Transverse colon (tissue), 4 donors: ENCODE measurements around the gene FILIP1L.

ENCODE experiments used
- EP300 ChIP-seq: sonication (generic); formaldehyde crosslinking; IDR thresholded peaks from one replicate; pipeline ENCODE4 v1.6.1; 2017; ENCODE audit warnings: antibody characterized with exemption, low read depth
- POLR2AphosphoS5 ChIP-seq, 3 donors: sonication (generic); formaldehyde crosslinking; IDR thresholded peaks; one replicate each; pipeline ENCODE4 v1.6.1; 2016; ENCODE audit warnings: antibody characterized with exemption in 3 of 3
- TF ChIP-seq, protein P1 (sequence below), 5 experiments: fragments of 200-600 bp in 3 of 5; fragments of 450-650 bp in 2 of 5; sonication (generic) in 3 of 5; IDR thresholded peaks; 1 replicate in 2 of 5; 2 replicates in 3 of 5; pipeline ENCODE4 v1.5.1; 2016 to 2017; ENCODE audit warnings: antibody characterized with exemption in 5 of 5, inconsistent platforms in 3 of 5, mild to moderate bottlenecking in 2 of 5, moderate library complexity in 1 of 5

- TF ChIP-seq, protein P1, sequence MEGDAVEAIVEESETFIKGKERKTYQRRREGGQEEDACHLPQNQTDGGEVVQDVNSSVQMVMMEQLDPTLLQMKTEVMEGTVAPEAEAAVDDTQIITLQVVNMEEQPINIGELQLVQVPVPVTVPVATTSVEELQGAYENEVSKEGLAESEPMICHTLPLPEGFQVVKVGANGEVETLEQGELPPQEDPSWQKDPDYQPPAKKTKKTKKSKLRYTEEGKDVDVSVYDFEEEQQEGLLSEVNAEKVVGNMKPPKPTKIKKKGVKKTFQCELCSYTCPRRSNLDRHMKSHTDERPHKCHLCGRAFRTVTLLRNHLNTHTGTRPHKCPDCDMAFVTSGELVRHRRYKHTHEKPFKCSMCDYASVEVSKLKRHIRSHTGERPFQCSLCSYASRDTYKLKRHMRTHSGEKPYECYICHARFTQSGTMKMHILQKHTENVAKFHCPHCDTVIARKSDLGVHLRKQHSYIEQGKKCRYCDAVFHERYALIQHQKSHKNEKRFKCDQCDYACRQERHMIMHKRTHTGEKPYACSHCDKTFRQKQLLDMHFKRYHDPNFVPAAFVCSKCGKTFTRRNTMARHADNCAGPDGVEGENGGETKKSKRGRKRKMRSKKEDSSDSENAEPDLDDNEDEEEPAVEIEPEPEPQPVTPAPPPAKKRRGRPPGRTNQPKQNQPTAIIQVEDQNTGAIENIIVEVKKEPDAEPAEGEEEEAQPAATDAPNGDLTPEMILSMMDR (IDR thresholded peaks at IDR 0.05): no peak
- TF ChIP-seq EP300 (no peak), POLR2AphosphoS5 (IDR thresholded peaks at IDR 0.05) (no peak)
Measured at GRCh38 chr3:99907959-99908544, 206.2 kb downstream of the FILIP1L start.
